ENCODE data around the gene DDX60. TPM values are rescaled to one million over a fixed set of nuclear protein-coding genes. Genes with fewer than 3 reads are reported as not detected.

The DDX60 gene
- total RNA-seq, 1 experiment from 2014 or later, result 5.2 TPM

DNA sequence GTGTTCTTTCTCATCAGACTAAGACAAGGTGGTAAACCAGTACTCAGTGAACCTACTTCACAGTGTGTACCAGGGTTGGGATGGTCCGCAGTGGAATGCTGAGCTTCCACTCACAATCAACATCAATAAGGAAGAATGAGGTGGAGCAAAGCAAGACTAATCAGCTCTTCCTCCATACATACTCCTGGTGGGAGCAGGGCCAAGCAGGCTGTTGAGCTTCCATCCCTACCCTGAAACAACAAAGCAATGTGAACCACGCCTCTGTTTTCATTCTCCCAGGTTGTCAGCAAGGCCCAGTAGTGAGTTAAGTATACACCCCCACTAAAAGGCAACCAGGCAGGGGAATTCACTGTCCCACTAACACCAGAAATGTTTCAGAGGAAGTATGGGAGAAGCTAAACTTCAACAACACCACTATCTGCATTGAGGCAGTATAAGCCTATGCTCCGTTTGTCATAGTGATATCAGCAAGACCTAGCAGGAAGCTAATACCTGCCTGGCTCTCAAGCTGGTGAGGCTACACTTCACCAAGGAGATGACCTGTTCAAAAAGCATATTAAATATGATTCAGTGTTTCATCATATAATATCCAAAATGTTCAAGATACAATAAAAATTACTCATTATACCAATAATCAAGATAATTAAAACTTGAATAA is 109.5 kb downstream of the DDX60 start:
- DNase-seq (ENCODE audit: low read depth), result no peak

DNA sequence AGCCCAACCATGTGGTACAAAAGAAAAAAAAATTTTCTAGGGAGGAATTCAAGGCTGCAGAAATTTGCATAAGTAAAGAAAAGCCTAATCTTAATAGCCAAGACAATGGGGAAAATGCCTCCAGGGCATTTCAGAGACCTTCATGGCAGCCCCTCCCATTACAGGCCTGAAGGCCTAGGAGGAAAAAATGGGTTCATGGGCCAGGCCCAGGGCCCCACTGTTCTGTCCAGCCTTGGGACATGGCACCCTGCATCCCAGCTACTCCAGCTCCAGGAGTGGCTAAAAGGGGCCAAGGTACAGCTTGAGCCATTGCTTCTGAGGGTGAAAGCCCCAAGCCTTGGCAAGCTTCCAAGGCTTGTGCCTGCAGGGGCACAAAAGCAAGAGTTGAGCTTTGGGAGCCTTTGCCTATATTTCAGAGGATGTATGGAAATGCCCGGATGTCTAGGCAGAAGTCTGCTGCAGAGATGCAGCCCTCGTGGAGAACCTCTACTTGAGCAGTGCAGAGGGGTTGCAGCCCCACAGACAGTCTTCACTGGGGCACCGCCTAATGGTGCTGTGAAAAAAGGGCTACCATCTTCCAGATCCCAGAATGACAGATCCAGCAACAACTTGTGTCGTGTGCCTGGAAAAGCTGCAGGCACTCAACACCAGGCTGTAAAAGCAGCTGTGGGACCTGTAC is 115.2 kb downstream of the DDX60 start:
- no peak for DNase-seq (ENCODE audit: low read depth)

DNA sequence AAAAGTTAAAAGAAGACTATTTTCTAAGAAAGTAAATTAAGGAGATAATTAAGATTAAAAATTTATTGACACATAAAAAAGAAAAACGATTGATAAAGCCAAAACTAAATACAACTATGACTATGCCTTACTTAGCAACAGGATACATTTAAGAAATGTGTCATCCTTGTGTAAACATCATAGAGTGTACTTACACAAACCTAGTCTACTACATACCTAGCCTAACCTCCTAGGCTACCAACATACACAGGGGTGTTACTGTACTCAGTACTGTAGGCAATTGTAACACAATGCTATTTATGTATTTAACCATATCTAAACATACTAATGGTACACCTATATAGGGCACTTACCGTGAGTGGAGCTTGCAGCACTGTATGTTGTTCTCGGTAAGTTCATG is 117.9 kb downstream of the DDX60 start:
- DNase-seq (ENCODE audit: low read depth), result peak; percentile 52

DNA sequence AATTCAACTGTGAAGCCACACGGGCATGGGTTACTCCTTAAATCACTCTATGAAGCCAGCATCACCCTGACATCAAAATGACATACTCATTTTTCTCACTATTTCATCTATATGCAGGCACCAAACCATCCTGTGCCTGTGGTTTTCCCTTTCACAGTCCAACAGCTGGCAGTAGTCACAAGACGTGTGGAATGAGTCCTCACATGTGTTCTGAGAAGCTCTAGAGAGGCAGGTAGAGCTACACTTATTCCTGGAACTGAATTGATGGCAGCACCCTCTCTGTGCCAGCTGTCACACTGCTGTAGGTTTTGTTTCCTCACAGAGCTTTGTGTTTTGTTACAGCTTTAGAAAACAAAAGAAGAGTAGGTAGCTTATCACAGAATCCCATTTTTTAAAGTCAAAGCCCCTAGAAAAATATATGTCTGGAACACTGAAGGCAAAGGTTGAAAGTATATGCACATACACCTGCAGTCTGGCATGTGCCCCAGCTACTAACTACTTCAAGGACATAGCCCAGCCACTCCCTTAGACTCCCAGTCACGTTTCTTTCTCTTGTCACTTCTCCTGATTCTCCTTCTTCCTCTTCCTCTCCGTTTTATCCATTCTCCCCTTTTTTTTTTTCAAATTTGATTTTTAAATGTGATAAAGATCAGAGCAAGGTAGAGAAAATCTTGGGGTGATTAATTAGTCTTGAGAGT is 119.1 kb downstream of the DDX60 start:
- no peak for DNase-seq (ENCODE audit: low read depth)

DNA sequence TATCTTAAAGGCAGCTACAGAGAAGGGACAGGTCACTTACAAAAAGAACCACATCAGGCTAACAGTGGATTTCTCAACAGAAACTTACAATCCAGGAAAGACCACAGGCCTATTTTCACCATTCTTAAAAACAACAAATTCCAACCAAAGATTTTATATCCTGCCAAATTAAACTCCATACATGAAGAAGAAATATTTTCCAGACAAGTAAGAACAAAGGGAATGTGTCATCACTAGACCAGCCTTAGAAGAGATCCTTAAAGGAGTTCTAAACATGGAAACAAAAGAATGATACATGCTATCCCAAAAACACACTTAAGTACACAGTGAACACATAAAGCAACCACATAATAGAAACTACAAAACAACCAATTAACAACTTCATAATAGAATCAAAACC is 120.6 kb downstream of the DDX60 start:
- DNase-seq (ENCODE audit: low read depth), result no peak

DNA sequence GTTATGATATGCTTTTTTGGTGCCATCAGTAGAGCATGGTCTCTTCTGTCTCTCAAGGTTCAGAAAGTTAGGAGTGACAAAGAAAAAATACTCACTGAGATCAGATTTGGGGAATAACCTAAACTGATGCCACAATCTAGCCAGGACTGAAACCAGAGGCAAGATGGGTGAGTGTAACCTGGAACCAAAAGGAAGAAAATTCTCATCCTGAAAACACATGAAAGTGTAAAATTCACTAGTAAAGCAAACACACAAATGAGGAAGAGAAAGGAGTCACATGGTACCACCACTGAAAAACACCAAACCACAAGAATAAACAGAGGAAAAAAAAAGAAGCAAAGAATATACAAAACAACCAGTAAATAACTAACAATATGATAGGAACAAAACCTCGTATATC is 129.8 kb downstream of the DDX60 start:
- DNase-seq (ENCODE audit: low read depth), result no peak

DNA sequence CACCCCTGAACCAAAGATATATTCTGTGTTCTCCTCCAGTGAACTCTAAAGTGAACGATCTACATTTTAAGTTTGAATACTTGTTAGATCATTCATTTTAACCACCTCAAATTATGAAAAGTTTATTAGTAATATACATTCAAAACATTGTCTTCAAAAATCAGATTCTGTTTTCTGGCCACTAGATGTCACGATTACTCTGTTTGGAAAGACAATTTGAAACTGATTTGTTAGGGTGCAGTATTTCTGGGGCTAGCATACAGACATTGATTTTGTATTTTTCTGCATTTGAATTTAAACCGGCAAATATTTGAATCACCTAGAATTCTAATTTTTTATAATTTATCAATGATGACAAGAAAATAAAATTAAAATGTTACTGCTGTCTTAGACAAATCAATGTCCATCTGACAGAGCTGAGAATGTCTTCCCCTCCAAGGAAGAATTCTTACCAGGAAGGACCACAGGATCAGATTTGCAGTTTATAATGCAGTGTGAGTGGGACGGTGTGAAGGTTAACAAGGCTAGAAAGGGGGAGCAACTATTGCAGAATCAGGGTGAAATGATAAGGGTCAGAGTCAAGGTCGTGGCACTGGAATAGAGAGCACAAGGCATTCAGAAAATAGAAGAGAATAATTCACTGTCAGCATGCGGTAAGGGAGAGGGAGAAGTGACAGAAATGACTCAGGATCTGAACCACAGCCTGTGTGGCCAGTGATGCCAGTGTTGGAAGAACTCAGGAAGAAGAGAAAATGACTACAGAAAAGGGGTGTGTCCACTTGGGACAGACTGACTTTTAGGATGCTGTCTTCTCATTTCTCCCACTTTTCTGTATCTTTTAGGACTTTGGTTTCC is 134.6 kb downstream of the DDX60 start:
- peak; percentile 63 for DNase-seq (ENCODE audit: low read depth)

DNA sequence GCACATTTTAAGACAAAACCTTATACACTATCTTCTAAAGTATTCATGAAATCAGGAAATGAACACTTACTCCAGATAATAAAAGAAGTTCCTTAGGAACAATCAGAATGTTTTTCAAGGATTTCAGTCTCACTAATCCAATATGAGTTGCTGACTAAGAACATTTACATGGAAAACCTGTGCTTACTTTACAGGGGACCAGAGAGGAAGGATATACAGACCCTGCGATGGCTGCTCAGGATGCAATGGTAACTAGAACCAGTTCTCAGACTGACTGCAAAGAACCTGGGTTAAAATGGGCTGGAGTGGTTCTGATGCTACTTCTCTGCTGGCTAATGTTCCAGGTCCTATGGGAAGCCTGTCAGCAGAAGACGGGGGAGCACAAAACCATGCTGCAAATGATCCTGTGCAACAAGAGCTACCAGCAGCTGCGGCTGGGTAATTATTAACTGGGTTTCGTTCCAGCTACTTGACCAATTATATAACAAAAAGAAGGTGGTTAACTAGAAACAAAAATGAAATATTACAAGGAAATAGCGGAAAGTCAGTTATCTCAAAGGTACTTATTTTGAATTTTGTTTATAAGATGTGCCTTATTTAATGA is 140.9 kb downstream of the DDX60 start:
- no peak for DNase-seq (ENCODE audit: low read depth)

DNA sequence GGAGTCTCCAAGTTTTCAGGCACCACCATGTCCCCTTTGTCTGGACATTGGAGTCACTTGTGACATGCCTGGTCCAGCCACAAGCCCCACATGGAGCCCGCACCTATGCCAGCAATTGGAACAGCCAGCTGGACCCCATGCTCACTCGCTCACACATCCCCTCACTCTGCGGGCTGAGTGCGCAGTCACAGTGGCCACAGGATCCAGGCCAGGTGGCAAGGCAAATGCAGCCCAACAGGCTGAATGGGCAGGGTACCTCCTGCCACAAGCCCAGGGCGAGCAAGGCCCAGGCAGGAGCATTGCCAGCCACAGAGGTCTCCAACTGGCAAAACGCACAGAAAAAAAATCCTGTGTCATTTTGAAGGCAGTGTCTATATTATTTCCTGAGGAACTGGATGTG is 144.2 kb downstream of the DDX60 start:
- no peak for DNase-seq (ENCODE audit: low read depth)

DNA sequence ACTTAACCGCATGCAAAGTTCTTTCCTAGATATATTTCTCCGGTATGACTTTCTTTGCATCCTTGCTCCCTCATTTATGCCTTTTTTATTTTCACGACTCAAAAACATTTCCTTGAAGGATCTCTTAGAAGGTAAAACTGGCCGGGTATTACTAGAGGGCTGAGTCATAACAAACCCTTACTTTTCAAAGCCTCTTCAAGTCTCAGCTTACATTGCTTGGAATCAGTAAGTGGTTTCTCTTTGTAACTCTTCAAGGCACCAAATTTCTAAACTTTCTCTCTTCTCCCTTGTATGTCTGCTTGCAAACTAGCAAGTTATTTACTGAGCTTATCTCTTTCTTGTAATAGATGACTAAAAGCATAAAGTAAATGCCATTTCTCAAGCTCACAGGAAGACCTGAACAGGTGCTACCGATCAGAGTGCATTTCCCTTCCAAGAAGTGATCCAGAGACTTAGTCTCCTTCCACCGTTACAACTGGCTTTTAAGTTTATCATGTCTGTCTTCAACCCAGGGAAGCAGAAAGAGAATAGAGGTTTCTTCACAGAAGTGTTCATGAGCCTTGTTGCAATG is 150.8 kb downstream of the DDX60 start:
- DNase-seq (ENCODE audit: low read depth), result peak; percentile 10

Other genes with a start within 250 kb of the DDX60 start
- 0.11 and 0.67 TPM in 2 replicates for gene ANXA10, start 226.2 kb downstream of the DDX60 start, total RNA-seq (2014; rRNA removed; shearing (Covaris generic))
- gene DDX60L, start 161.7 kb upstream of the DDX60 start, total RNA-seq (2014; rRNA removed; shearing (Covaris generic)), result 5.3 and 6.2 TPM in 2 replicates
- 44.1 and 47.8 TPM in 2 replicates for gene PALLD, start 178.3 kb upstream of the DDX60 start, total RNA-seq (2014; rRNA removed; shearing (Covaris generic))

Measured in HT1080 (cell line).